Mucosa of descending colon (tissue), 3 donors: ENCODE results near the gene MMP28. TPM values are rescaled to one million over a fixed set of nuclear protein-coding genes. Genes with fewer than 3 reads are reported as not detected.

Experiments used
- ATAC-seq: fragments of 200-7000 bp; cut with Tn5 transposase; one replicate; pipeline ENCODE4 v1.9.1; 2020; ENCODE audit warnings: mild to moderate bottlenecking, moderate library complexity
- DNase-seq, 3 donors: peaks; one replicate each; pipeline ENCODE4 v3.0.0-alpha.2; 2020
- H3K36me3 ChIP-seq: fragments of 200-600 bp; one replicate; pipeline ENCODE4 v1.8.0; 2021; ENCODE audit warnings: low read depth, mild to moderate bottlenecking
- H3K4me1 ChIP-seq: fragments of 200-600 bp; one replicate; pipeline ENCODE4 v1.8.0; 2021; ENCODE audit warnings: low read depth, mild to moderate bottlenecking
- H3K4me3 ChIP-seq: fragments of 200-600 bp; one replicate; pipeline ENCODE4 v1.8.0; 2021; ENCODE audit warnings: mild to moderate bottlenecking
- H3K9me3 ChIP-seq: fragments of 200-600 bp; one replicate; pipeline ENCODE4 v1.8.0; 2021; ENCODE audit warnings: mild to moderate bottlenecking
- CTCF ChIP-seq: fragments of 200-600 bp; IDR thresholded peaks from one replicate; pipeline ENCODE4 v1.8.0; 2022; ENCODE audit warnings: antibody characterized with exemption, mild to moderate bottlenecking
- intact Hi-C, 2 donors: fragments of 100-400 bp; cut with DNase I in 1 of 2; cut with micrococcal nuclease in 1 of 2; formaldehyde crosslinking; loops; one replicate each; pipeline versions ENCODE4 v1.11.0 to v1.11.1; 2022; cut with DNase I, micrococcal nuclease
- total RNA-seq, 3 donors: library from RNA; stranded (reverse); fragmentation: NEBNext Ultra II Directional in 2 of 3; extraction: Animal tissue kit (Norgen Biotek cat#: 25700) in 2 of 3; gene quantifications; one replicate each; pipeline versions ENCODE4 v1.2.1 to v1.2.4, GENCODE V29; 2021 to 2023
- donor health status: DM: no; HTN: no; CAD: no; lungs with moderate emphysema.
- donor health status: DM: no; HTN: no; CAD: no.
- donor health status: DM: no; HTN: yes; CAD: no.

Gene MMP28
- total RNA-seq, 3 donors from 2014 or later: 31.0 to 82.4 (median 43.7) TPM

- intact Hi-C loops: loop anchor here in 1 of 2 donors (5.0 kb wide), 1 partner anchor 40 kb away; no protein-coding TSS in a partner anchor
Observed at GRCh38 chr17:35807371-35808144, 12.1 kb upstream of the MMP28 start.

GRCh38 chr17:35804658-35805192 lies 9.3 kb upstream of the MMP28 start:
- DNase-seq (peak in 1 of 3 donors; percentile 66), ATAC-seq (peak; percentile 59)
- peak; percentile 63 for TF ChIP-seq CTCF
- H3K9me3 ChIP-seq: no peaks in the 10 kb centered on the region
- intact Hi-C loops: loop anchor here (2.0 to 5.0 kb wide), 2 partner anchors 37 to 38 kb away; no protein-coding TSS in a partner anchor
- H3K4me3 ChIP-seq: peak overlapping the region; percentile 14
- H3K36me3 ChIP-seq: no peaks in the 10 kb centered on the region
- H3K4me1 ChIP-seq: peaks cover 16% of the 10 kb centered on the region

More at GRCh38 chr17:35807371-35808144, 12.1 kb upstream of the MMP28 start:
- no peak overlapping the region for H3K4me3 ChIP-seq
- DNase-seq (no peak), ATAC-seq (no peak)
- no peaks in the 10 kb centered on the region for H3K9me3 ChIP-seq
- H3K4me1 ChIP-seq: peaks cover 17% of the 10 kb centered on the region
- no peaks in the 10 kb centered on the region for H3K36me3 ChIP-seq
- TF ChIP-seq CTCF: no peak

- intact Hi-C loops: no loop called here
Observed at GRCh38 chr17:35801583-35802224, 6.3 kb upstream of the MMP28 start.

GRCh38 chr17:35799942-35800341 lies 4.5 kb upstream of the MMP28 start:
- peaks cover 21% of the 10 kb centered on the region for H3K4me1 ChIP-seq
- intact Hi-C loops: no loop called here
- no peaks in the 10 kb centered on the region for H3K36me3 ChIP-seq
- peak; percentile 65 to 82 (median 79) for DNase-seq
- no peak for TF ChIP-seq CTCF
- H3K4me3 ChIP-seq: no peak overlapping the region
- no peaks in the 10 kb centered on the region for H3K9me3 ChIP-seq
- ATAC-seq: peak; percentile 24

More at GRCh38 chr17:35801583-35802224, 6.3 kb upstream of the MMP28 start:
- H3K9me3 ChIP-seq: no peaks in the 10 kb centered on the region
- DNase-seq (peak; percentile 81 to 85 (median 83)), ATAC-seq (peak; percentile 63)
- TF ChIP-seq CTCF: no peak
- no peaks in the 10 kb centered on the region for H3K36me3 ChIP-seq
- peaks cover 11% of the 10 kb centered on the region for H3K4me1 ChIP-seq
- no peak overlapping the region for H3K4me3 ChIP-seq

GRCh38 chr17:35797918-35798317 lies 2.5 kb upstream of the MMP28 start:
- no peak for DNase-seq
- no peak for ATAC-seq
- no peak for TF ChIP-seq CTCF
- Histone ChIP-seq H3K4me1 (peaks cover 21% of the 10 kb centered on the region), H3K36me3 (no peaks in the 10 kb centered on the region), H3K9me3 (no peaks in the 10 kb centered on the region), H3K4me3 (no peak overlapping the region)
- intact Hi-C loops: no loop called here
